ENCODE measurements around the gene AKT1.

DNA sequence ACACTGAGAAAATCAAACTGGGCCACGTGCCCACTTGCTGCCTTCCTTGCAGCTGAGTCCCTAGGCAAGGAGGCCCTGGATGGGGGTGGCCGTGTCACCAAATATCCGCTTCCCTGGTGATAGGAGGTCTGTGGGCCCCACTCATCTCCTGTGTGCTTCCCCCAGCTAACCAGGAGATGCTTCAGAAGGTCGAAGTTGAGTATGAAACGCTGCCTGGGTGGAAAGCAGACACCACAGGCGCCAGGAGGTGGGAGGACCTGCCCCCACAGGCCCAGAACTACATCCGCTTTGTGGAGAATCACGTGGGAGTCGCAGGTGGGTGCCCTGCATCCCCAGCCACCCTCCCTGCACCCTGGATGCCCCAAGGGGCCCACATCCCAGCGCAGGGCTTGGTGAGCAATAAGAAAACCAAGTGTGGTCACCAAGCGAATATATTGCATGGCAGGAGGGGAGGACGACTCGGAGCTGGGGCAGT, 49.4 kb downstream of the AKT1 start:
- no peak for TF ChIP-seq CTCF (IDR thresholded peaks at IDR 0.05; ENCODE audit: low read length)
- no peak for TF ChIP-seq EZH2phosphoT487 (IDR thresholded peaks at IDR 0.05; ENCODE audit: low read length)
